Naive thymus-derived CD4-positive, alpha-beta T cell (primary cell): ENCODE measurements around the gene DOCK4. TPM values are rescaled to one million over a fixed set of nuclear protein-coding genes. Genes with fewer than 3 reads are reported as not detected.
"Not testable (repeated sequence)": the region's sequence is repeated elsewhere in the genome, so short reads cannot be mapped to it uniquely, and the experiment has no call there.

Source experiments
- ATAC-seq: fragments of 150-1000 bp; cut with Tn5 transposase; 2 replicates; pipeline ENCODE4 v1.10.0; 2021; ENCODE audit warnings: mild to moderate bottlenecking, moderate library complexity
- CTCF ChIA-PET: fragments of 350-600 bp; sonication (Branson Sonifier 250); formaldehyde crosslinking; loops from one replicate; lab custom pipeline; 2021; ENCODE audit warnings: antibody characterized with exemption; lab: Charles Lee
- POLR2A ChIA-PET: fragments of 350-600 bp; sonication (Branson Sonifier 250); formaldehyde crosslinking; loops from one replicate; lab custom pipeline; 2021; ENCODE audit warnings: antibody characterized with exemption, inconsistent platforms; lab: Charles Lee
- DNase-seq, 9 donors: peaks; one replicate each; pipeline versions ENCODE4 v3.0.0 to v3.0.0-alpha.2; 2020 to 2022; ENCODE audit warnings: mixed read lengths in 1 of 9
- H3K27ac ChIP-seq: one replicate; pipeline ENCODE4 v1.7.0; 2013; ENCODE audit warnings: mild to moderate bottlenecking, low read depth, low read length, moderate library complexity
- H3K27me3 ChIP-seq, 2 donors: one replicate each; pipeline ENCODE4 v1.7.0; 2013; ENCODE audit warnings: low read length in 2 of 2, mild to moderate bottlenecking in 2 of 2, moderate library complexity in 2 of 2; ENCODE audit not compliant: control insufficient read depth in 2 of 2, insufficient read depth in 2 of 2
- H3K36me3 ChIP-seq, 3 experiments: 1 replicate in 2 of 3; 2 replicates in 1 of 3; pipeline ENCODE4 v1.7.0; 2013; ENCODE audit warnings: low read length in 3 of 3, mild to moderate bottlenecking in 3 of 3, moderate library complexity in 1 of 3; ENCODE audit not compliant: insufficient read depth in 3 of 3, control insufficient read depth in 2 of 3
- H3K4me1 ChIP-seq, 2 donors: one replicate each; pipeline ENCODE4 v1.7.0; 2013; ENCODE audit warnings: low read length in 2 of 2, mild to moderate bottlenecking in 2 of 2, moderate library complexity in 1 of 2; ENCODE audit not compliant: control insufficient read depth in 2 of 2, insufficient read depth in 2 of 2
- H3K4me3 ChIP-seq: 2 replicates; pipeline ENCODE4 v1.7.0; 2013; ENCODE audit warnings: mild to moderate bottlenecking, low read length
- H3K9me3 ChIP-seq, 3 experiments: 1 replicate in 2 of 3; 2 replicates in 1 of 3; pipeline ENCODE4 v1.7.0; 2013; ENCODE audit warnings: low read length in 3 of 3; ENCODE audit not compliant: control insufficient read depth in 2 of 3
- H3K27ac Mint-ChIP-seq, 9 donors: one replicate each; pipeline ENCODE4 v1.8.0; 2020 to 2022; ENCODE audit warnings: mixed read lengths in 9 of 9, mild to moderate bottlenecking in 8 of 9, moderate library complexity in 5 of 9, inconsistent platforms in 2 of 9
- H3K27me3 Mint-ChIP-seq, 5 donors: one replicate each; pipeline ENCODE4 v1.8.0; 2021 to 2022; ENCODE audit warnings: mixed read lengths in 5 of 5, mild to moderate bottlenecking in 1 of 5
- H3K36me3 Mint-ChIP-seq, 5 donors: one replicate each; pipeline ENCODE4 v1.8.0; 2020 to 2022; ENCODE audit warnings: mixed read lengths in 5 of 5, mild to moderate bottlenecking in 3 of 5, inconsistent platforms in 1 of 5
- H3K4me1 Mint-ChIP-seq, 7 donors: one replicate each; pipeline ENCODE4 v1.8.0; 2020 to 2022; ENCODE audit warnings: mixed read lengths in 7 of 7, mild to moderate bottlenecking in 3 of 7, inconsistent platforms in 1 of 7
- H3K4me3 Mint-ChIP-seq, 10 donors: one replicate each; pipeline ENCODE4 v1.8.0; 2020 to 2022; ENCODE audit warnings: mild to moderate bottlenecking in 10 of 10, mixed read lengths in 10 of 10, moderate library complexity in 6 of 10, inconsistent platforms in 2 of 10
- H3K9me3 Mint-ChIP-seq, 11 donors: one replicate each; pipeline ENCODE4 v1.8.0; 2020 to 2022; ENCODE audit warnings: mixed read lengths in 11 of 11, mild to moderate bottlenecking in 4 of 11, inconsistent platforms in 1 of 11, moderate library complexity in 1 of 11
- intact Hi-C, 2 donors: fragments of 100-400 bp; cut with micrococcal nuclease; formaldehyde crosslinking; loops; one replicate each; pipeline ENCODE4 v1.15.1; 2023
- polyA plus RNA-seq, 2 donors: library from polyadenylated mRNA; unstranded; fragments of 300-500 nt; fragmentation: Illumina TruSeq; gene quantifications; one replicate each; pipeline ENCODE4 v1.2.3, GENCODE V29; 2021
- total RNA-seq, 6 experiments: library from RNA in 5 of 6; stranded (reverse) in 5 of 6; gene quantifications; 1 replicate in 5 of 6; 2 replicates in 1 of 6; pipeline ENCODE4 v1.2.3 and lab custom pipeline; 2021 to 2026

DOCK4 gene
- total and polyA plus RNA-seq, 7 experiments from 2014 or later = 0.16 to 3.1 (median 2.2) TPM; not detected in 1

GRCh38 chr7:111910656-111911055, 295.5 kb downstream of the DOCK4 start:
- DNase-seq (no peak), ATAC-seq (no peak)
- Mint-ChIP-seq H3K36me3 (peaks cover 0 to 4% (median 0%) of the 10 kb centered on the region in 5 donors), H3K27me3 (peaks cover 0 to 10% (median 7%) of the 10 kb centered on the region in 5 donors), H3K9me3 (peaks cover 0 to 7% (median 0%) of the 10 kb centered on the region in 11 donors), H3K4me3 (no peak overlapping the region), H3K4me1 (peaks cover 0 to 1% (median 0%) of the 10 kb centered on the region in 7 donors), H3K27ac (no peak overlapping the region)
- Histone ChIP-seq H3K27me3 (no peaks in the 10 kb centered on the region), H3K36me3 (no peaks in the 10 kb centered on the region), H3K4me3 (no peak overlapping the region), H3K27ac (no peak overlapping the region), H3K9me3 (no peaks in the 10 kb centered on the region), H3K4me1 (no peaks in the 10 kb centered on the region)
- intact Hi-C loops = no loop called here
- ChIA-PET CTCF (no interaction called here), POLR2A (no interaction called here)

- CTCF ChIA-PET = not testable (repeated sequence)
Measured at GRCh38 chr7:111908673-111909072, 297.5 kb downstream of the DOCK4 start.

DNA sequence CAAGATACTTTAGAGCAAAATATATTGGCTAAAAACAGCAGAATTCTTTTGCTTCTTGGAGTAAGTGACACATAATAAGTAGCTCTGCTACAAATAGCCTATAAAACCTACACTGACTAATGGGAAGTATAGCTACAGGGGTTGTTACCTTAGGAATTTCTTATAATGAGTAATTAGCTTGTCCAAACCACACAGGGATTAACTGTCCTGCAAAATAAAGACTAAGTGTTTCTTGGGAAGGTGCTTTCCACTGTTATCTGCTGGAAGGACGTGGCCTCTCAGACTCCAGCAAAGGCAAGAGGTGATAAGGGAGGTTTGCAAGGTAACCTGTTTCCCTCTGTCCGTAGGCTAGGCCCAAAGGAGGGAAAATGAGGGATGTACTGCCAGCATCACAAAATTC, 302.4 kb downstream of the DOCK4 start:
- no peak for ATAC-seq
- DNase-seq = no peak
- ChIA-PET POLR2A (no interaction called here), CTCF (no interaction called here)
- no peak overlapping the region for H3K27ac ChIP-seq
- Mint-ChIP-seq H3K27ac (no peak overlapping the region), H3K4me1 (no peaks in the 10 kb centered on the region), H3K27me3 (peaks cover 0 to 5% (median 0%) of the 10 kb centered on the region in 5 donors), H3K36me3 (no peaks in the 10 kb centered on the region), H3K9me3 (peaks cover 0 to 3% (median 0%) of the 10 kb centered on the region in 11 donors), H3K4me3 (no peak overlapping the region)
- no peaks in the 10 kb centered on the region for H3K4me1 ChIP-seq
- H3K36me3 ChIP-seq = no peaks in the 10 kb centered on the region
- no peaks in the 10 kb centered on the region for H3K27me3 ChIP-seq
- no peak overlapping the region for H3K4me3 ChIP-seq
- no peaks in the 10 kb centered on the region for H3K9me3 ChIP-seq
- intact Hi-C loops = no loop called here

More at GRCh38 chr7:111908673-111909072, 297.5 kb downstream of the DOCK4 start:
- H3K27ac ChIP-seq, ATAC-seq, H3K4me1 Mint-ChIP-seq, POLR2A ChIA-PET, H3K9me3 Mint-ChIP-seq, H3K9me3 ChIP-seq, H3K27me3 Mint-ChIP-seq, H3K36me3 Mint-ChIP-seq, H3K27ac Mint-ChIP-seq, H3K4me1 ChIP-seq, H3K27me3 ChIP-seq, H3K4me3 ChIP-seq, H3K4me3 Mint-ChIP-seq, DNase-seq, intact Hi-C loops, H3K36me3 ChIP-seq: not testable (repeated sequence)

GRCh38 chr7:111903016-111903415, 303.2 kb downstream of the DOCK4 start:
- H3K9me3 Mint-ChIP-seq = peaks cover 0 to 1% (median 0%) of the 10 kb centered on the region in 11 donors
- H3K4me1 ChIP-seq = no peaks in the 10 kb centered on the region
- CTCF ChIA-PET = no interaction called here

GRCh38 chr7:111900283-111900682, 305.9 kb downstream of the DOCK4 start:
- ATAC-seq = no peak
- H3K4me3 Mint-ChIP-seq = no peak overlapping the region
- POLR2A ChIA-PET = no interaction called here

More at GRCh38 chr7:111903016-111903415, 303.2 kb downstream of the DOCK4 start:
- Histone ChIP-seq H3K27ac (no peak overlapping the region), H3K36me3 (no peaks in the 10 kb centered on the region), H3K27me3 (no peaks in the 10 kb centered on the region), H3K9me3 (no peaks in the 10 kb centered on the region), H3K4me3 (no peak overlapping the region)
- H3K27me3 Mint-ChIP-seq = peaks cover 0 to 5% (median 0%) of the 10 kb centered on the region in 5 donors
- H3K4me1 Mint-ChIP-seq = no peaks in the 10 kb centered on the region
- no peak for DNase-seq
- ATAC-seq = no peak
- POLR2A ChIA-PET = no interaction called here
- H3K36me3 Mint-ChIP-seq = no peaks in the 10 kb centered on the region
- H3K4me3 Mint-ChIP-seq = no peak overlapping the region
- no peak overlapping the region for H3K27ac Mint-ChIP-seq
- intact Hi-C loops = no loop called here

DNA sequence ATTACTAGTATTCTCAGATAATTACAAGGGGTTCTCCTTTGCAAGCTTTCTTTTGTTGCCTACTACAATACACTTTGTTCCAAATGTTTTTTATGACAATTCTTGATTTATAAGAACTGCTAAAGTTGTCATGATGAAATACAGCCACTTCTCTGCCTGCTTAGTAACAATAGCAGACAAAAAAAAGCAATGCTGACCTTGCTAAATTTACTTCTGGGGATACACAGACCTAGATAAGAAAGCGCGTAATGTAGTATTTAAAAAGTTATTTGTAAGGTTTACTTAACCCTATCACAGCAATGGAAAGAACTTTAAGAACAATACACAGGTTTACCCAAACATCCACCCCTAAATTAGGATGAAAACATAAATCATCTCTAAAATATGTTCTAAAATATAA, 311.1 kb downstream of the DOCK4 start:
- Mint-ChIP-seq H3K9me3 (no peaks in the 10 kb centered on the region), H3K36me3 (no peaks in the 10 kb centered on the region), H3K27ac (no peak overlapping the region), H3K4me1 (no peaks in the 10 kb centered on the region), H3K4me3 (no peak overlapping the region), H3K27me3 (peaks cover 0 to 6% (median 0%) of the 10 kb centered on the region in 5 donors)
- H3K27me3 ChIP-seq = no peaks in the 10 kb centered on the region
- ChIA-PET POLR2A (no interaction called here), CTCF (no interaction called here)
- intact Hi-C loops = no loop called here
- no peak overlapping the region for H3K4me3 ChIP-seq
- no peaks in the 10 kb centered on the region for H3K36me3 ChIP-seq
- H3K4me1 ChIP-seq = no peaks in the 10 kb centered on the region
- DNase-seq (no peak), ATAC-seq (no peak)
- H3K9me3 ChIP-seq = no peaks in the 10 kb centered on the region
- H3K27ac ChIP-seq = no peak overlapping the region

More at GRCh38 chr7:111900283-111900682, 305.9 kb downstream of the DOCK4 start:
- Histone ChIP-seq H3K27me3 (no peaks in the 10 kb centered on the region), H3K36me3 (no peaks in the 10 kb centered on the region), H3K4me1 (no peaks in the 10 kb centered on the region), H3K4me3 (no peak overlapping the region), H3K27ac (no peak overlapping the region), H3K9me3 (no peaks in the 10 kb centered on the region)
- DNase-seq = no peak
- H3K27me3 Mint-ChIP-seq = no peaks in the 10 kb centered on the region
- intact Hi-C loops = no loop called here
- no peaks in the 10 kb centered on the region for H3K9me3 Mint-ChIP-seq
- H3K4me1 Mint-ChIP-seq = no peaks in the 10 kb centered on the region
- no peaks in the 10 kb centered on the region for H3K36me3 Mint-ChIP-seq
- CTCF ChIA-PET = no interaction called here
- H3K27ac Mint-ChIP-seq = no peak overlapping the region

DNA sequence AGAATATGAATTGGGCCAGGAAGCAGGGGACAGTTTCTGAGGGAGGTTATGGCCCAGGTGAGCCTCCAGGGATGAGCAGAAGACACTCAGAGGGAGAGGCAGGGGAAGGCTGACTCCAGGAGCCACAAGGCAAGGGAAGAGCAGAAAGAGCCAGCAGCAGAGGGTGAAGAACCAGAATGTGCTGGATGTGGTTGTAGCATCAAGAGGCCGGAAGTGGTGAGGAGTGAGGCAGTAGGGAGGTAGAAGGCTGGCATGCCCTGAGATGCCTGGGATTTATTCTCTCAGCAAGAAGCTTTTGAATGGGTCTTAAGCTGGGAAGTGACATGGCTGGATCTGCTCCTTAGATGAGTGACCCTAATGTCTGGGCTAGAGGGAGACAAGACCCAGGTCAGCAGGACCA, 311.7 kb downstream of the DOCK4 start:
- H3K27ac ChIP-seq = no peak overlapping the region
- no peaks in the 10 kb centered on the region for H3K4me1 ChIP-seq
- H3K9me3 ChIP-seq = no peaks in the 10 kb centered on the region
- H3K4me3 Mint-ChIP-seq = no peak overlapping the region
- intact Hi-C loops = no loop called here
- H3K27ac Mint-ChIP-seq = no peak overlapping the region
- no peaks in the 10 kb centered on the region for H3K36me3 Mint-ChIP-seq
- DNase-seq (no peak), ATAC-seq (no peak)
- ChIA-PET POLR2A (interaction anchor here (0.6 kb wide), 1 partner anchor 1903 kb away, joined by 3 read pairs; no protein-coding TSS in a partner anchor), CTCF (no interaction called here)
- no peaks in the 10 kb centered on the region for H3K4me1 Mint-ChIP-seq
- peaks cover 0 to 6% (median 0%) of the 10 kb centered on the region in 5 donors for H3K27me3 Mint-ChIP-seq
- H3K9me3 Mint-ChIP-seq = no peaks in the 10 kb centered on the region
- H3K4me3 ChIP-seq = no peak overlapping the region
- no peaks in the 10 kb centered on the region for H3K27me3 ChIP-seq
- no peaks in the 10 kb centered on the region for H3K36me3 ChIP-seq
